Muscle layer of colon (tissue), 2 donors: ENCODE data around the gene WNK2.

Source experiments
- H3K27ac ChIP-seq: one replicate; pipeline ENCODE4 v1.7.0; 2013; ENCODE audit warnings: low read depth, mild to moderate bottlenecking, low read length, moderate library complexity
- H3K27me3 ChIP-seq, 2 donors: one replicate each; pipeline ENCODE4 v1.7.0; 2013; ENCODE audit warnings: low read length in 2 of 2, mild to moderate bottlenecking in 2 of 2; ENCODE audit not compliant: insufficient read depth in 2 of 2, control insufficient read depth in 1 of 2
- H3K36me3 ChIP-seq: one replicate; pipeline ENCODE4 v1.7.0; 2013; ENCODE audit warnings: mild to moderate bottlenecking, low read length; ENCODE audit not compliant: insufficient read depth
- H3K4me1 ChIP-seq: one replicate; pipeline ENCODE4 v1.7.0; 2013; ENCODE audit warnings: mild to moderate bottlenecking, low read length; ENCODE audit not compliant: insufficient read depth
- H3K4me3 ChIP-seq, 2 donors: one replicate each; pipeline ENCODE4 v1.7.0; 2013; ENCODE audit warnings: low read length in 2 of 2, low read depth in 1 of 2, mild to moderate bottlenecking in 1 of 2, moderate library complexity in 1 of 2
- H3K9ac ChIP-seq: one replicate; pipeline ENCODE4 v1.7.0; 2013; ENCODE audit warnings: low read length
- H3K9me3 ChIP-seq: one replicate; pipeline ENCODE4 v1.7.0; 2013; ENCODE audit warnings: mild to moderate bottlenecking, low read length
- donor health status: abdominal sarcoma.
- donor health status: Adenocarcinoma of cecum.

The WNK2 gene

GRCh38 chr9:93306579-93307091 lies 122.7 kb downstream of the WNK2 start:
- Histone ChIP-seq H3K9ac (no peak overlapping the region), H3K27me3 (no peaks in the 10 kb centered on the region), H3K4me3 (no peak overlapping the region), H3K4me1 (peaks cover 19% of the 10 kb centered on the region), H3K9me3 (no peaks in the 10 kb centered on the region), H3K27ac (no peak overlapping the region), H3K36me3 (no peaks in the 10 kb centered on the region)

GRCh38 chr9:93307468-93308157 lies 123.7 kb downstream of the WNK2 start:
- Histone ChIP-seq H3K36me3 (no peaks in the 10 kb centered on the region), H3K9ac (no peak overlapping the region), H3K27ac (no peak overlapping the region), H3K27me3 (no peaks in the 10 kb centered on the region), H3K9me3 (no peaks in the 10 kb centered on the region), H3K4me3 (no peak overlapping the region), H3K4me1 (peaks cover 21% of the 10 kb centered on the region)

- Histone ChIP-seq H3K27ac (no peak overlapping the region), H3K4me3 (no peak overlapping the region), H3K36me3 (no peaks in the 10 kb centered on the region), H3K9me3 (no peaks in the 10 kb centered on the region), H3K9ac (no peak overlapping the region), H3K4me1 (peaks cover 25% of the 10 kb centered on the region), H3K27me3 (no peaks in the 10 kb centered on the region)
Measured at GRCh38 chr9:93308158-93308602, 124.2 kb downstream of the WNK2 start.

- no peaks in the 10 kb centered on the region for H3K36me3 ChIP-seq
- no peak overlapping the region for H3K4me3 ChIP-seq
- no peak overlapping the region for H3K9ac ChIP-seq
- H3K27me3 ChIP-seq = no peaks in the 10 kb centered on the region
- H3K4me1 ChIP-seq = peaks cover 22% of the 10 kb centered on the region
- no peak overlapping the region for H3K27ac ChIP-seq
- H3K9me3 ChIP-seq = no peaks in the 10 kb centered on the region
Measured at GRCh38 chr9:93308676-93309075, 124.7 kb downstream of the WNK2 start.

- H3K4me1 ChIP-seq = peaks cover 17% of the 10 kb centered on the region
- H3K4me3 ChIP-seq = no peak overlapping the region
- H3K9ac ChIP-seq = no peak overlapping the region
- H3K9me3 ChIP-seq = no peaks in the 10 kb centered on the region
- peaks cover 4% of the 10 kb centered on the region for H3K36me3 ChIP-seq
- no peaks in the 10 kb centered on the region for H3K27me3 ChIP-seq
- no peak overlapping the region for H3K27ac ChIP-seq
Measured at GRCh38 chr9:93309889-93310425, 126.0 kb downstream of the WNK2 start.

GRCh38 chr9:93315118-93315517 lies 131.2 kb downstream of the WNK2 start:
- Histone ChIP-seq H3K9me3 (no peaks in the 10 kb centered on the region), H3K27me3 (no peaks in the 10 kb centered on the region), H3K4me3 (no peak overlapping the region), H3K27ac (no peak overlapping the region), H3K9ac (no peak overlapping the region), H3K36me3 (peaks cover 8% of the 10 kb centered on the region), H3K4me1 (peaks cover 6% of the 10 kb centered on the region)

- H3K9ac ChIP-seq = no peak overlapping the region
Measured at GRCh38 chr9:93315960-93316359, 132.0 kb downstream of the WNK2 start.

GRCh38 chr9:93316726-93317494 lies 133.0 kb downstream of the WNK2 start:
- Histone ChIP-seq H3K4me1 (peaks cover 6% of the 10 kb centered on the region), H3K27me3 (no peaks in the 10 kb centered on the region), H3K27ac (no peak overlapping the region), H3K4me3 (no peak overlapping the region), H3K36me3 (peaks cover 8% of the 10 kb centered on the region), H3K9me3 (no peaks in the 10 kb centered on the region), H3K9ac (no peak overlapping the region)

More at GRCh38 chr9:93315960-93316359, 132.0 kb downstream of the WNK2 start:
- Histone ChIP-seq H3K27me3 (no peaks in the 10 kb centered on the region), H3K4me1 (peaks cover 6% of the 10 kb centered on the region), H3K9me3 (no peaks in the 10 kb centered on the region), H3K36me3 (peaks cover 8% of the 10 kb centered on the region), H3K4me3 (no peak overlapping the region), H3K27ac (no peak overlapping the region)

GRCh38 chr9:93317495-93318094 lies 133.7 kb downstream of the WNK2 start:
- peaks cover 5% of the 10 kb centered on the region for H3K4me1 ChIP-seq
- no peak overlapping the region for H3K9ac ChIP-seq
- H3K36me3 ChIP-seq = peaks cover 8% of the 10 kb centered on the region
- no peak overlapping the region for H3K4me3 ChIP-seq
- no peaks in the 10 kb centered on the region for H3K9me3 ChIP-seq
- no peak overlapping the region for H3K27ac ChIP-seq
- no peaks in the 10 kb centered on the region for H3K27me3 ChIP-seq

- Histone ChIP-seq H3K9ac (no peak overlapping the region), H3K4me1 (no peaks in the 10 kb centered on the region), H3K27me3 (no peaks in the 10 kb centered on the region), H3K27ac (no peak overlapping the region), H3K9me3 (no peaks in the 10 kb centered on the region), H3K4me3 (no peak overlapping the region), H3K36me3 (peaks cover 8% of the 10 kb centered on the region)
Measured at GRCh38 chr9:93318480-93318879, 134.5 kb downstream of the WNK2 start.

- Histone ChIP-seq H3K4me1 (no peaks in the 10 kb centered on the region), H3K36me3 (peaks cover 8% of the 10 kb centered on the region), H3K27me3 (no peaks in the 10 kb centered on the region), H3K4me3 (no peak overlapping the region), H3K9ac (no peak overlapping the region), H3K9me3 (no peaks in the 10 kb centered on the region), H3K27ac (no peak overlapping the region)
Measured at GRCh38 chr9:93319301-93319991, 135.5 kb downstream of the WNK2 start.
